ENCODE results near the gene DDX10. TPM values are rescaled to one million over a fixed set of nuclear protein-coding genes. Genes with fewer than 3 reads are reported as not detected.

Gene DDX10
- polyA plus RNA-seq, 1 donor (not counting 4 experiments of a cell fraction or from before 2014, with no cell fraction given): 32.3 TPM

DNA sequence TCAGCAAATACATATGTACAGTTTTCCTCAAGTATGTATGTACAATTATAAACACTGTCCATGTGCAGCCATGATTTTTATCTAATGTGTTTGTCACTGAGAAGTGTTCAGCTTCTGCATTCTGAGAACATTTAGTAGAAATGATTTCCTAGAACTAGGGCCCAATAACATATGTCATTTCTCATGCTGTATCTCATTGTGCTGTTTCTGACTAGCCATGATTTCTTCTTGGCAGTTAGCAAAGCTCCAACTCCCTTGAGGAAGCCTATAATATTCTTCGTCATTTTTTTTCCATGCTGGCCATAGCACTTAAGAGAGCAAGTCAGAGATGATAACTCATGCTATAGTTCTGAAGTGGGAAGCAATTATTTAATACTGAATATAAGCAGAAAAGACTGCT, 187.8 kb downstream of the DDX10 start:
- Histone ChIP-seq H3K27me3 (ENCODE audit: control insufficient read depth, extremely low read depth, insufficient read depth, low read length) (no peaks in the 10 kb centered on the region), H3K9me3 (ENCODE audit: control insufficient read depth, low read depth, low read length) (no peaks in the 10 kb centered on the region), H3K4me1 (ENCODE audit: control insufficient read depth, extremely low read depth, insufficient read depth, low read length) (peaks cover 9% of the 10 kb centered on the region), H2AFZ (ENCODE audit: control insufficient read depth, low read length) (no peak overlapping the region), H4K20me1 (ENCODE audit: control insufficient read depth, extremely low read depth, insufficient read depth, low read length) (no peaks in the 10 kb centered on the region), H3K27ac (ENCODE audit: control insufficient read depth, insufficient read depth, low read length) (no peak overlapping the region), H3K9me1 (ENCODE audit: control insufficient read depth, extremely low read depth, insufficient read depth, low read length) (peaks cover 2% of the 10 kb centered on the region), H3K4me3 (ENCODE audit: control insufficient read depth in 2 of 3, extremely low read depth in 1 of 3, insufficient read depth in 2 of 3, low read depth in 1 of 3, low read length in 3 of 3) (no peak overlapping the region), H3K9ac (ENCODE audit: control insufficient read depth, extremely low read depth, insufficient read depth, low read length) (no peak overlapping the region), H3K36me3 (ENCODE audit: control insufficient read depth in 2 of 2, extremely low read depth in 1 of 2, insufficient read depth in 2 of 2, low read length in 2 of 2) (peaks cover 0 to 5% of the 10 kb centered on the region in 2 experiments), H3K79me2 (ENCODE audit: control insufficient read depth, insufficient read depth, low read length) (no peaks in the 10 kb centered on the region), H3K4me2 (ENCODE audit: control insufficient read depth, extremely low read depth, insufficient read depth, low read depth, low read length) (no peak overlapping the region)
- FAIRE-seq (no peak), DNase-seq (ENCODE audit: low read depth, low spot score) (no peak)
- no peak for TF ChIP-seq EZH2 (IDR thresholded peaks at IDR 0.05; ENCODE audit: low read length)
- TF ChIP-seq, protein P1, sequence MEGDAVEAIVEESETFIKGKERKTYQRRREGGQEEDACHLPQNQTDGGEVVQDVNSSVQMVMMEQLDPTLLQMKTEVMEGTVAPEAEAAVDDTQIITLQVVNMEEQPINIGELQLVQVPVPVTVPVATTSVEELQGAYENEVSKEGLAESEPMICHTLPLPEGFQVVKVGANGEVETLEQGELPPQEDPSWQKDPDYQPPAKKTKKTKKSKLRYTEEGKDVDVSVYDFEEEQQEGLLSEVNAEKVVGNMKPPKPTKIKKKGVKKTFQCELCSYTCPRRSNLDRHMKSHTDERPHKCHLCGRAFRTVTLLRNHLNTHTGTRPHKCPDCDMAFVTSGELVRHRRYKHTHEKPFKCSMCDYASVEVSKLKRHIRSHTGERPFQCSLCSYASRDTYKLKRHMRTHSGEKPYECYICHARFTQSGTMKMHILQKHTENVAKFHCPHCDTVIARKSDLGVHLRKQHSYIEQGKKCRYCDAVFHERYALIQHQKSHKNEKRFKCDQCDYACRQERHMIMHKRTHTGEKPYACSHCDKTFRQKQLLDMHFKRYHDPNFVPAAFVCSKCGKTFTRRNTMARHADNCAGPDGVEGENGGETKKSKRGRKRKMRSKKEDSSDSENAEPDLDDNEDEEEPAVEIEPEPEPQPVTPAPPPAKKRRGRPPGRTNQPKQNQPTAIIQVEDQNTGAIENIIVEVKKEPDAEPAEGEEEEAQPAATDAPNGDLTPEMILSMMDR (optimal IDR thresholded peaks at IDR 0.05 in 1 of 3, IDR thresholded peaks at IDR 0.05 in 1 of 3, conservative IDR thresholded peaks at IDR 0.05 in 1 of 3; ENCODE audit: extremely low read depth in 1 of 3, insufficient read depth in 2 of 3, low read length in 3 of 3): no peak
- dilution Hi-C loops (cut with MboI; ENCODE audit: extremely low pct_ligation_motif_present, low sequenced_read_pairs): no loop called here

DNA sequence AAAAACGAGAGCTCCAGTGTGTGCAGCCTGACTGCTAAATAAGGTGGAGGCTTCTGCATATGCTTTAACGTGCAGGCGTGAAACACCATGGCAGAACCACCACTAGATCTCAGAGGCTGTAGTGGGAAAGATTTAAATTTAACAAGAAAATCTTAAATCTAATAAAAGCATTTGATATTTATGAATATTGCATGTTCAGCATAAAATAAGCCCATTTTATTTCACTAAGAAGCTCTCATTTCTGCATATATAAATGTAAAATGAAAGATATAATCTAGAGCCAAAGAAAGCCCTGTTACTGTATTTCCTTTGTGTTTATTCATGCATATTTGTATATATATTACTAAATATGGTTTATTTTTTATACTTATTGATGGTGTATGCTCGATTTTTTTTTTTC, 188.3 kb downstream of the DDX10 start:
- TF ChIP-seq, protein P1 (optimal IDR thresholded peaks at IDR 0.05 in 1 of 3, IDR thresholded peaks at IDR 0.05 in 1 of 3, conservative IDR thresholded peaks at IDR 0.05 in 1 of 3; ENCODE audit: extremely low read depth in 1 of 3, insufficient read depth in 2 of 3, low read length in 3 of 3): no peak
- no peak for TF ChIP-seq EZH2 (IDR thresholded peaks at IDR 0.05; ENCODE audit: low read length)

More for the DNA sequence above, 188.3 kb downstream of the DDX10 start:
- Histone ChIP-seq H3K9ac (ENCODE audit: control insufficient read depth, extremely low read depth, insufficient read depth, low read length) (no peak overlapping the region), H2AFZ (ENCODE audit: control insufficient read depth, low read length) (no peak overlapping the region), H3K27me3 (ENCODE audit: control insufficient read depth, extremely low read depth, insufficient read depth, low read length) (no peaks in the 10 kb centered on the region), H3K4me1 (ENCODE audit: control insufficient read depth, extremely low read depth, insufficient read depth, low read length) (peaks cover 9% of the 10 kb centered on the region), H3K36me3 (ENCODE audit: control insufficient read depth in 2 of 2, extremely low read depth in 1 of 2, insufficient read depth in 2 of 2, low read length in 2 of 2) (peaks cover 0 to 5% of the 10 kb centered on the region in 2 experiments), H3K4me3 (ENCODE audit: control insufficient read depth in 2 of 3, extremely low read depth in 1 of 3, insufficient read depth in 2 of 3, low read depth in 1 of 3, low read length in 3 of 3) (no peak overlapping the region), H3K4me2 (ENCODE audit: control insufficient read depth, extremely low read depth, insufficient read depth, low read depth, low read length) (no peak overlapping the region), H3K27ac (ENCODE audit: control insufficient read depth, insufficient read depth, low read length) (no peak overlapping the region), H4K20me1 (ENCODE audit: control insufficient read depth, extremely low read depth, insufficient read depth, low read length) (no peaks in the 10 kb centered on the region), H3K79me2 (ENCODE audit: control insufficient read depth, insufficient read depth, low read length) (no peaks in the 10 kb centered on the region), H3K9me3 (ENCODE audit: control insufficient read depth, low read depth, low read length) (no peaks in the 10 kb centered on the region), H3K9me1 (ENCODE audit: control insufficient read depth, extremely low read depth, insufficient read depth, low read length) (peaks cover 2% of the 10 kb centered on the region)
- FAIRE-seq: no peak
- dilution Hi-C loops (cut with MboI; ENCODE audit: extremely low pct_ligation_motif_present, low sequenced_read_pairs): no loop called here
- no peak for DNase-seq (ENCODE audit: low read depth, low spot score)
